Fibroblast of lung (primary cell): ENCODE results near the gene TMEM190. TPM values are rescaled to one million over a fixed set of nuclear protein-coding genes. Genes with fewer than 3 reads are reported as not detected.

Experiments used
- DNase-seq, 2 donors: peaks; one replicate each; pipeline versions ENCODE4 v3.0.0 to v3.0.0-alpha.2; 2010; ENCODE audit warnings: low read depth in 2 of 2
- H2AFZ ChIP-seq: 2 replicates; pipeline ENCODE4 v1.5.1; 2012; ENCODE audit warnings: low read length, control low read depth, inconsistent platforms
- H3K27ac ChIP-seq: 2 replicates; pipeline ENCODE4 v1.5.1; 2011; ENCODE audit warnings: low read length, control low read depth; ENCODE audit not compliant: insufficient read depth
- H3K27me3 ChIP-seq: 2 replicates; pipeline ENCODE4 v1.5.1; 2011; ENCODE audit warnings: mild to moderate bottlenecking, low read length; ENCODE audit not compliant: control insufficient read depth, insufficient read depth
- H3K36me3 ChIP-seq: 2 replicates; pipeline ENCODE4 v1.5.1; 2011; ENCODE audit warnings: low read length; ENCODE audit not compliant: control insufficient read depth, insufficient read depth
- H3K4me1 ChIP-seq: 2 replicates; pipeline ENCODE4 v1.5.1; 2011; ENCODE audit warnings: low read length; ENCODE audit not compliant: control insufficient read depth, insufficient read depth; ENCODE audit errors: extremely low read depth
- H3K4me2 ChIP-seq: 2 replicates; pipeline ENCODE4 v1.5.1; 2011; ENCODE audit warnings: low read length, control low read depth; ENCODE audit not compliant: insufficient read depth; ENCODE audit errors: extremely low read depth
- H3K4me3 ChIP-seq, 4 experiments: fragments of 200-600 bp in 1 of 4; sonication (generic) in 1 of 4; replicated peaks in 1 of 4; 2 replicates each; pipeline ENCODE4 v1.5.1; 2011 to 2016; ENCODE audit warnings: low read length in 4 of 4, low read depth in 3 of 4, mild to moderate bottlenecking in 3 of 4, control low read depth in 2 of 4, inconsistent platforms in 1 of 4, mixed read lengths in 1 of 4; ENCODE audit not compliant: insufficient read depth in 1 of 4; ENCODE audit errors: control extremely low read depth in 1 of 4
- H3K79me2 ChIP-seq: 2 replicates; pipeline ENCODE4 v1.5.1; 2012; ENCODE audit warnings: mild to moderate bottlenecking, low read length, inconsistent platforms; ENCODE audit not compliant: control insufficient read depth, insufficient read depth
- H3K9ac ChIP-seq: 2 replicates; pipeline ENCODE4 v1.5.1; 2011; ENCODE audit warnings: mild to moderate bottlenecking, low read length, control low read depth; ENCODE audit not compliant: insufficient read depth
- H3K9me3 ChIP-seq: 2 replicates; pipeline ENCODE4 v1.5.1; 2012; ENCODE audit warnings: low read depth, low read length; ENCODE audit not compliant: control insufficient read depth, insufficient read depth
- H4K20me1 ChIP-seq: 2 replicates; pipeline ENCODE4 v1.5.1; 2011; ENCODE audit warnings: low read length; ENCODE audit not compliant: control insufficient read depth, insufficient read depth; ENCODE audit errors: extremely low read depth
- CTCF ChIP-seq, 2 donors: IDR thresholded peaks in 1 of 2; conservative IDR thresholded peaks in 1 of 2; 1 replicate in 1 of 2; 2 replicates in 1 of 2; pipeline ENCODE4 v1.5.1; 2011 to 2012; ENCODE audit warnings: low read length in 2 of 2, control low read depth in 1 of 2, inconsistent platforms in 1 of 2, low read depth in 1 of 2, mild to moderate bottlenecking in 1 of 2
- EZH2 ChIP-seq: IDR thresholded peaks from 2 replicates; pipeline ENCODE4 v1.5.1; 2012; ENCODE audit warnings: low read length, control low read depth, mild to moderate bottlenecking; ENCODE audit errors: missing control alignments
- polyA plus RNA-seq, 2 donors: library from polyadenylated mRNA; depleted of rRNA in 1 of 2; stranded (reverse) in 1 of 2; unstranded in 1 of 2; fragments of >200 nt; gene quantifications; 2 replicates each; pipeline ENCODE4 v1.2.1, GENCODE V29; 2011 to 2012; ENCODE audit warnings: missing spikeins in 1 of 2
- total RNA-seq: library from RNA; depleted of rRNA; stranded (reverse); fragments of >200 nt; gene quantifications from 2 replicates; pipeline ENCODE4 v1.2.1, GENCODE V29; 2014

TMEM190 gene
- total and polyA plus RNA-seq, 2 donors (not counting 1 experiment from before 2014, with no cell fraction given) = 0.14 TPM; not detected in 1

- DNase-seq = no peak
- Histone ChIP-seq H3K27me3 (peaks cover 5% of the 10 kb centered on the region), H3K36me3 (peaks cover 4% of the 10 kb centered on the region), H3K9me3 (no peaks in the 10 kb centered on the region), H3K4me1 (peaks cover 11% of the 10 kb centered on the region), H3K4me2 (peak overlapping the region; percentile 94), H4K20me1 (no peaks in the 10 kb centered on the region), H2AFZ (no peak overlapping the region), H3K27ac (no peak overlapping the region), H3K79me2 (no peaks in the 10 kb centered on the region), H3K4me3 (peak overlapping the region; percentile 70 to 80 (median 75)), H3K9ac (peak overlapping the region; percentile 65)
- no peak for TF ChIP-seq CTCF (conservative IDR thresholded peaks at IDR 0.05 in 1 of 2, IDR thresholded peaks at IDR 0.05 in 1 of 2; ENCODE audit: low read depth in 1 of 2, low read length in 2 of 2)
- TF ChIP-seq EZH2 = no peak
These were observed 35.9 kb upstream of the TMEM190 start for GRCh38 chr19:55340784-55341147.

- Histone ChIP-seq H3K4me1 (peaks cover 11% of the 10 kb centered on the region), H3K9me3 (no peaks in the 10 kb centered on the region), H3K9ac (no peak overlapping the region), H2AFZ (no peak overlapping the region), H3K4me2 (peak overlapping the region; percentile 94), H3K27ac (no peak overlapping the region), H3K79me2 (no peaks in the 10 kb centered on the region), H3K27me3 (peaks cover 5% of the 10 kb centered on the region), H3K4me3 (peak overlapping the region in 3 of 4 experiments; percentile 70 to 80 (median 73)), H3K36me3 (peaks cover 4% of the 10 kb centered on the region), H4K20me1 (no peaks in the 10 kb centered on the region)
- DNase-seq = peak; percentile 44 to 52
- TF ChIP-seq EZH2 (no peak), CTCF (conservative IDR thresholded peaks at IDR 0.05 in 1 of 2, IDR thresholded peaks at IDR 0.05 in 1 of 2; ENCODE audit: low read depth in 1 of 2, low read length in 2 of 2) (no peak)
These were observed 35.4 kb upstream of the TMEM190 start for GRCh38 chr19:55341171-55341588.

- H3K79me2 ChIP-seq = no peaks in the 10 kb centered on the region
- H3K4me1 ChIP-seq = peaks cover 11% of the 10 kb centered on the region
- H3K27ac ChIP-seq = no peak overlapping the region
- no peaks in the 10 kb centered on the region for H4K20me1 ChIP-seq
- TF ChIP-seq CTCF (conservative IDR thresholded peaks at IDR 0.05 in 1 of 2, IDR thresholded peaks at IDR 0.05 in 1 of 2; ENCODE audit: low read depth in 1 of 2, low read length in 2 of 2) = no peak
- no peak for TF ChIP-seq EZH2
- H3K36me3 ChIP-seq = peaks cover 4% of the 10 kb centered on the region
- peak overlapping the region in 1 of 4 experiments; percentile 27 for H3K4me3 ChIP-seq
- no peaks in the 10 kb centered on the region for H3K9me3 ChIP-seq
- no peak overlapping the region for H3K9ac ChIP-seq
- H3K4me2 ChIP-seq = peak overlapping the region; percentile 35
- DNase-seq = no peak
- no peak overlapping the region for H2AFZ ChIP-seq
- peaks cover 2% of the 10 kb centered on the region for H3K27me3 ChIP-seq
These were observed 34.8 kb upstream of the TMEM190 start for GRCh38 chr19:55341595-55342531.
